HPDE6-E6E7 (cell line): ENCODE measurements around the gene ANKK1.

Source experiments
- DNase-seq: peaks from one replicate; pipeline ENCODE4 v3.0.0; 2011; ENCODE audit warnings: missing footprints; ENCODE audit errors: extremely low spot score

ANKK1 gene

DNA sequence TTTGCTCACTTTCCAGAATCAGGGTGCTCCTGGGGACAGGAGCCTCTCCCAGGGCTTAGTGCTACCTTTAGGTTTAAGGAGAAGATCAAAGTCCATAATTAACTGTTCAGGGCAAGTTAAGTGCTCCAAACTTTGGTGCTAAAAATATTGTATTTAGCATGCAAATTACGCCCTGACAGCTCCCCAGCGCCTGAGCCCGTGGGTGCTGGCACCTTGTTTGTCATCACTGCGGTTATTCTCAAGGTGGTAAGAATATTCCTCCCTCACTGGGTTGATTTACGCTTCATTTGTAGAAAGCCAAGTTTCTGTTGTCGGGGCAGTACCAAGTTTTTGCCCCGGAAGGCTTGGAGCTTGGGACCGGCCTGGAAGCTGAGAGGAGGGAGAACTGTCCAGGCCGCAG, 21.3 kb downstream of the ANKK1 start:
- DNase-seq: no peak

DNA sequence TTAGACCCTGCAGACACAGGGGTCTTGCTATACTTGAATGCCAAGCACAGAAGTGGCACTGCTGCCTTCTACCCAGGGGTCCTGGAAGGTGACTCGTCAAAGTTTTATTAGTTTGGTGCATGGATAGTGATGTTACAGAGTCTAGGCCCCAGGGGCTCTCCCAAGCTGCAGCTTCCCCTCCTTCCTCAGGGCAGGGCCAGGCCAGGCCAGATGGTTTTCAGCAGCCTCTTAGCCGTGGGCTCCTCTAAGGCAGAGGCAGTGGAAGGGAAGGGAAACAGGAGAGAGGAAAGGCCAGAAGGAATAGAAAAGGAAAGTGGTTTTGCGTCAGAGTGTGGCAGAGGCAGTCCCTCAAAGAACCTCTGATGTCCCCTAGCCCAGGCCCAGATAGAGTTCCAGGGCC, 21.9 kb downstream of the ANKK1 start:
- DNase-seq: no peak

GRCh38 chr11:113410414-113411135, 23.0 kb downstream of the ANKK1 start:
- DNase-seq: no peak

GRCh38 chr11:113411536-113411935, 24.0 kb downstream of the ANKK1 start:
- DNase-seq: no peak

- no peak for DNase-seq
Measured at GRCh38 chr11:113412675-113413074, 25.1 kb downstream of the ANKK1 start.

- no peak for DNase-seq
Measured at GRCh38 chr11:113415343-113415742, 27.8 kb downstream of the ANKK1 start.

GRCh38 chr11:113417428-113417827, 29.8 kb downstream of the ANKK1 start:
- no peak for DNase-seq

GRCh38 chr11:113419454-113420003, 31.9 kb downstream of the ANKK1 start:
- no peak for DNase-seq

DNA sequence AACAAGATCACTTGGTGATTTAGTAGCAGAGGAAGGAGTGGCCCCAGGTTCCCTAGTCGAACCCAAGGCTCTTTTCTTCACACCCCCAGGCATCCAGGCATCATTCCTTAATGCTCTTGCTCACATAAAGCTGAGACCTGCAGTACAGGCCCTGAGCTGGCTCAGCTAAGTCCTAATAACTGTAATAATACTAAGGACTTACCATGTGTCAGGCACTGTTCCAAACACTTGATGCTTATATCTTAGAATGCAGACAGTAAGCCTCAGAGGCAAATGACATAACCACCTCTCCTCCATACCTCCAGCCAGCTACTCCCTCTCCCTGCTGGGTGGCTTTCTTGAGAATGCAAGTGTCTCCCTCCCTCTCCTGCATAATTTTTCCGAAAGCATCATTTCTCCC, 33.2 kb downstream of the ANKK1 start:
- no peak for DNase-seq

- DNase-seq: no peak
Measured at GRCh38 chr11:113426686-113427085, 39.1 kb downstream of the ANKK1 start.

DNA sequence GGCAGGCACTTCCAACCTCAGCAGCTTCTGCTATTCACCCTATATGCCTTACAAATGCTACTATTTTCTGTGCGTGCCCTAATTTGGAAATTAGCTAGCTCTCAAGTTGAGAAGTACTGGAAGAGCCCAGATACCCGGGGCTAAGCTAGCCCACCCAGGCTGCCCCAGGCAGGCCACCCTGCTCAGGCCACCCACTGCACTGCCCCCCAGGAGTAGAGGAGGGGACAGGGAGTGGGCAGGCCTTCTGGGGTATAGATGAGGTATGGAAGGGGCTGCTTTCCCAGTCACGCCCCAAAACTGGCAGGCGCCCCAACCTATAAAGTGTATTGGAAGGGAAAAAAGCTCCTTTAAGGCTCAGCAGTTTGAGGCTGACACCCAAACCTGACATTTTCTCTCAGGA, 44.2 kb downstream of the ANKK1 start:
- DNase-seq: no peak

GRCh38 chr11:113435190-113435968, 47.8 kb downstream of the ANKK1 start:
- DNase-seq: no peak

DNA sequence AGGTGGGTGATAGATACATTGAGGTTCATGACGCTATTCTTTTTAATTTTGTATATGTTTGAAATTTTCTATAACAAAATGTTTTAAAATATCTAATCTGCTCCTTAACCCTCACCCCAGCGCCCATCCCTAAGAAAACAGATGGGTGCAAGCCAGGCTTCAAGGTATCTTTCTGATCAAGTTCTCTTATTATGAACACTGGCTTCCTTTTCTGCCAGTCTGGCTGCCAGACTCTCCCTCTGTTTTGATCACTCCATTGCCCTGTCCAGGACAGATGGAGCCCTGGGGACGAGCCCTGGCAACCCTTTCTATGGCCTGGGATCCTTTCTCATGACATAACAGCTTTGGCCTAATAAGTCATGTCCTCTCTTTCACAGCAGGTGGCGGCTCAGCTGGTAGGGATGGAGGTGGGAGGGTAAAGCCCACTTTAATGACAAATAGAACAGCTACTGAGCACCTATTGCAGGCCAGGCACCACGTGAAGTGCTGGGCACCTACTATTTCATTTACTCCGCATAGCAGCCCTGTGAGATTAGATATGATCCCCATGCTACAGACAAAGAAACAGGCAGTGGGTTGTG, 49.2 kb downstream of the ANKK1 start:
- no peak for DNase-seq

- no peak for DNase-seq
Measured at GRCh38 chr11:113440816-113441215, 53.2 kb downstream of the ANKK1 start.

GRCh38 chr11:113444502-113445123, 57.0 kb downstream of the ANKK1 start:
- no peak for DNase-seq

- DNase-seq: peak; percentile 70
Measured at GRCh38 chr11:113446112-113446511, 58.5 kb downstream of the ANKK1 start.

DNA sequence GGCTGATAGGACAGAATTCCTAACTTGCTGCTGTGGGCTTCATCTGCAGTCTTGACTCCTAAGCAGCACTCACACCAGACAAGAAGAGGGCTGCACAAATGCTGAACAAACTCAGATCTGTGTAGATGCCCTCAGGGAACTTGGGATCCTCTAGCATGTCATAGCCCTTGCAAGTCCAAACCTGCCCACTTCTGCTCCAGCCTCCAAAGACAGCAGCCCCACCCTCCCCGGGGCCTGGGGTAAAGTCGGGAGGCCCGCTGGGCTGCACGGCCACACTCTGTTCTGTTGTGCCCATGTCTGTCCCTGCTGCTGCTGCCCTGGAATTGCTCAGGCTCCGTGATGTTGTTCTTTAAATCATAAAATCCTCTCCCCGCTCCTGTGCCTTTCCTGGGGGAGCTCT, 59.4 kb downstream of the ANKK1 start:
- peak; percentile 90 for DNase-seq

GRCh38 chr11:113447621-113448315, 60.2 kb downstream of the ANKK1 start:
- peak; percentile 72 for DNase-seq

- no peak for DNase-seq
Measured at GRCh38 chr11:113448316-113448677, 60.7 kb downstream of the ANKK1 start.

- DNase-seq: no peak
Measured at GRCh38 chr11:113449743-113450142, 62.2 kb downstream of the ANKK1 start.
